Measurements from ENCODE around the gene EDEM1.

EDEM1 gene

DNA sequence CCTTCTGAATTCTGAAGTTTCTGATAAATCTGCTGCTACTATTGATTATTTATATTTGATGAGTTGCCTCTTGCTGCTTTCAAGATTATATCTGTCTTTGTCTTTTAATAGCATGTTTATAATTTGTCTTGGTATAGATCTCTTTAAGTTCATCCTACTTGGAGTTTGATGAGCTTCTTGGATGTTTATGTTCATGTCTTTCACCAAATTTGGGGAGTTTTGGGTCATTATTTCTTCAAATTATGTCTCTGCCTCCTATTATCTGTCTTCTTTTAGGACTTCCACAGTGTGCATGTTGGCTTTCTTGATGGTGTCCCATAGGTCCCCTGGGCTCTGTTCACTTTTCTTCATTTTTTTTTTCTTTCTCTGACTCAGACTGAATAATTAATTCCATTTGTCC lies 32.3 kb upstream of the EDEM1 start:
- no peak overlapping the region for H2BK120ac ChIP-seq (ENCODE audit: insufficient read depth, low read length, poor library complexity)
- H3K23ac ChIP-seq (ENCODE audit: low read length) = no peak overlapping the region
- no peak overlapping the region for H3K14ac ChIP-seq (ENCODE audit: low read length)
- H3K27ac ChIP-seq (ENCODE audit: low read depth, low read length) = no peak overlapping the region
- H2AK5ac ChIP-seq (ENCODE audit: low read length) = no peak overlapping the region
- H3K79me2 ChIP-seq (ENCODE audit: control insufficient read depth, insufficient read depth, low read length, poor library complexity) = peaks cover 9% of the 10 kb centered on the region
- no peak overlapping the region for H2BK5ac ChIP-seq (ENCODE audit: low read depth, low read length, poor library complexity)
- no peak overlapping the region for H2AFZ ChIP-seq (ENCODE audit: insufficient read depth, low read length, poor library complexity)
- H3K4ac ChIP-seq (ENCODE audit: low read depth, low read length) = peak overlapping the region; percentile 46
- no peak overlapping the region for H4K8ac ChIP-seq (ENCODE audit: low read depth, low read length)
- H4K91ac ChIP-seq (ENCODE audit: low read depth, low read length) = no peak overlapping the region
- H3K18ac ChIP-seq (ENCODE audit: low read length) = no peak overlapping the region
- H3K4me2 ChIP-seq (ENCODE audit: low read length) = no peak overlapping the region
- no peaks in the 10 kb centered on the region for H3K79me1 ChIP-seq (ENCODE audit: low read length)
- no peaks in the 10 kb centered on the region for H3K9me3 ChIP-seq (ENCODE audit: insufficient read depth, low read depth, low read length)
- no peak overlapping the region for H3K4me3 ChIP-seq (ENCODE audit: low read depth, low read length)
- DNase-seq = no peak
- no peaks in the 10 kb centered on the region for H3K27me3 ChIP-seq (ENCODE audit: insufficient read depth, low read length)
- no peaks in the 10 kb centered on the region for H3K36me3 ChIP-seq (ENCODE audit: control insufficient read depth in 1 of 2, insufficient read depth in 2 of 2, low read length in 2 of 2)
- no peak overlapping the region for H4K12ac ChIP-seq (ENCODE audit: low read depth, low read length)
- no peaks in the 10 kb centered on the region for H3K4me1 ChIP-seq (ENCODE audit: control insufficient read depth in 1 of 2, insufficient read depth in 2 of 2, low read length in 2 of 2)
- H3K9ac ChIP-seq (ENCODE audit: low read length) = no peak overlapping the region
- no peak overlapping the region for H2BK12ac ChIP-seq (ENCODE audit: low read length)

DNA sequence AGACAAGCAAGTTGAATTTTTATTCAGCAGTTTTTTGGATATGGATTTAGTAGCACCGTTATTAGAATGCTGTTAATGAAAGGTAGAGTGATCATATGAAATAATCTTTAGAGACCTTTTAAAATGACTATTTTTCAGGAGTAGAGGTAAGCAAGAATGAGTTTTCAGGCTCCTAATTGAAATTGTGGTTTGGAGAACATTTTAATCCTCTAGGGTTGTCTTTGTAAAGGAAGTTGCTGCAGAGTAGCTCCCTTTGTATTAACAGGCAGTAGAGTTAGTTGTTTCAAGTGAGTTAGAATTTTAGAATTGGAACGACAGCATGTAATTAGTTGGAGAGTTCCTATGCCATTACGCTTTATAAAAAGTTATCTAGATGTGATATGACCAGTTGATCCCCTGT lies 27.2 kb upstream of the EDEM1 start:
- no peak overlapping the region for H2BK12ac ChIP-seq (ENCODE audit: low read length)
- H2BK120ac ChIP-seq (ENCODE audit: insufficient read depth, low read length, poor library complexity) = no peak overlapping the region
- no CpG with 5 or more reads among the region's 3 CpGs for WGBS (ENCODE audit: extremely low coverage, insufficient coverage, insufficient read length)
- no peaks in the 10 kb centered on the region for H3K36me3 ChIP-seq (ENCODE audit: control insufficient read depth in 1 of 2, insufficient read depth in 2 of 2, low read length in 2 of 2)
- no peak for DNase-seq
- H3K4me2 ChIP-seq (ENCODE audit: low read length) = no peak overlapping the region
- no peak overlapping the region for H3K4ac ChIP-seq (ENCODE audit: low read depth, low read length)
- no peaks in the 10 kb centered on the region for H3K27me3 ChIP-seq (ENCODE audit: insufficient read depth, low read length)
- no peak overlapping the region for H2AK5ac ChIP-seq (ENCODE audit: low read length)
- H3K14ac ChIP-seq (ENCODE audit: low read length) = no peak overlapping the region
- peaks cover 2% of the 10 kb centered on the region for H3K79me1 ChIP-seq (ENCODE audit: low read length)
- H2AFZ ChIP-seq (ENCODE audit: insufficient read depth, low read length, poor library complexity) = no peak overlapping the region
- H3K79me2 ChIP-seq (ENCODE audit: control insufficient read depth, insufficient read depth, low read length, poor library complexity) = peaks cover 8% of the 10 kb centered on the region
- no peak overlapping the region for H2BK5ac ChIP-seq (ENCODE audit: low read depth, low read length, poor library complexity)
- H3K18ac ChIP-seq (ENCODE audit: low read length) = no peak overlapping the region
- no peak overlapping the region for H3K4me3 ChIP-seq (ENCODE audit: low read depth, low read length)
- no peak overlapping the region for H4K91ac ChIP-seq (ENCODE audit: low read depth, low read length)
- no peak overlapping the region for H4K8ac ChIP-seq (ENCODE audit: low read depth, low read length)
- no peak overlapping the region for H3K27ac ChIP-seq (ENCODE audit: low read depth, low read length)
- no peak overlapping the region for H3K9ac ChIP-seq (ENCODE audit: low read length)
- H3K23ac ChIP-seq (ENCODE audit: low read length) = no peak overlapping the region
- H3K9me3 ChIP-seq (ENCODE audit: insufficient read depth, low read depth, low read length) = no peaks in the 10 kb centered on the region
- peaks cover 7 to 9% of the 10 kb centered on the region in 2 experiments for H3K4me1 ChIP-seq (ENCODE audit: control insufficient read depth in 1 of 2, insufficient read depth in 2 of 2, low read length in 2 of 2)
- H4K12ac ChIP-seq (ENCODE audit: low read depth, low read length) = no peak overlapping the region

DNA sequence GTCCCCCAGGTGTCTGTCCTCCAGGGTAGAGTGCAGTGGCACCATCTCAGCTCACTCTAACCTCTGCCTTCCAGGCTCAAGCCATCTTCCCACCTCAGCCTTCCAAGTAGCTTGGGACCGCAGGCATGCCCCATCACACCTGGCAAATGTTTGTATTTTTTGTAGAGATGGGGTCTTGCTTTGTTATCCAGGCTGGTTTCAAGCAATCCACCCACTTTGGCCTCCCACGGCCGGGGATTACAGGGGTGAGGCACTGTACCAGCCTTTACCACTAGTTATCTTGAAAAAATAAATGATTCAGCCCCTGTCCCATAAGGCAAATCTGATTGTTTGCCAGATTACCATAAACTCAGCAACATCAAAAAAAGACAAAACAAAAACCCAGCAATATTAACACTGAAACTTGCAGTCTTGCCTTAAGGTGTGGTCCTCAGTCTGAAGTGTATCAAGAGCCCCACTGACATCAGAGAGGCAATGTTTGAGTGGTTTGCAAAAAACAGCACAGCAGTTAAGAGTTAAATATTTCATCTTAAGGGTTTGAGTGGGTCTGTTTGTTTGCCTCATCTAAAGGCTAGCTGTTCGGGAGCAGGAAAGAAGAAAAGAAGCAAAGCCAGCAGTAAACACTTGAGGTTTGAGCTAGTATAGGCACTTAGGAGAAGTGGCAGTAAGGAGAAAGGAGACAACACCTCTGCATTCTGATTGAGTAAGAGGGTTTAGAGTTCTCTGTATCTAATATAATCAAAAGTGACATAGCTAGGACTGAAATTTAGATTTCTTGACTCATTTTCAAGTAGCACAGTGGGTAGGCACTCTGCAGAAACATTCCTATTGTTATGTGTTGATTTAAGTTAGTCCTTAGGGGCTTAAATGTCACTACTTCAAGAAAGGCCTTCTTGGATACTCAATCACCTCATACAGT lies 26.3 kb upstream of the EDEM1 start:
- Histone ChIP-seq H2BK120ac (ENCODE audit: insufficient read depth, low read length, poor library complexity) (no peak overlapping the region), H3K4me3 (ENCODE audit: low read depth, low read length) (no peak overlapping the region), H3K14ac (ENCODE audit: low read length) (no peak overlapping the region), H3K4ac (ENCODE audit: low read depth, low read length) (peak overlapping the region; percentile 65), H3K36me3 (ENCODE audit: control insufficient read depth in 1 of 2, insufficient read depth in 2 of 2, low read length in 2 of 2) (no peaks in the 10 kb centered on the region), H3K27ac (ENCODE audit: low read depth, low read length) (no peak overlapping the region), H2AK5ac (ENCODE audit: low read length) (no peak overlapping the region), H2BK5ac (ENCODE audit: low read depth, low read length, poor library complexity) (peak overlapping the region; percentile 69), H3K79me1 (ENCODE audit: low read length) (peaks cover 2% of the 10 kb centered on the region), H3K23ac (ENCODE audit: low read length) (no peak overlapping the region), H3K4me1 (ENCODE audit: control insufficient read depth in 1 of 2, insufficient read depth in 2 of 2, low read length in 2 of 2) (peaks cover 7 to 9% of the 10 kb centered on the region in 2 experiments), H3K9ac (ENCODE audit: low read length) (no peak overlapping the region), H3K27me3 (ENCODE audit: insufficient read depth, low read length) (no peaks in the 10 kb centered on the region), H2AFZ (ENCODE audit: insufficient read depth, low read length, poor library complexity) (peak overlapping the region; percentile 52), H3K9me3 (ENCODE audit: insufficient read depth, low read depth, low read length) (no peaks in the 10 kb centered on the region), H3K79me2 (ENCODE audit: control insufficient read depth, insufficient read depth, low read length, poor library complexity) (peaks cover 8% of the 10 kb centered on the region), H4K8ac (ENCODE audit: low read depth, low read length) (peak overlapping the region; percentile 72), H3K4me2 (ENCODE audit: low read length) (no peak overlapping the region), H2BK12ac (ENCODE audit: low read length) (no peak overlapping the region), H4K91ac (ENCODE audit: low read depth, low read length) (no peak overlapping the region), H4K12ac (ENCODE audit: low read depth, low read length) (no peak overlapping the region), H3K18ac (ENCODE audit: low read length) (no peak overlapping the region)
- DNase-seq = peak; percentile 14 to 59
- WGBS (ENCODE audit: extremely low coverage, insufficient coverage, insufficient read length) = no CpG with 5 or more reads among the region's 4 CpGs

DNA sequence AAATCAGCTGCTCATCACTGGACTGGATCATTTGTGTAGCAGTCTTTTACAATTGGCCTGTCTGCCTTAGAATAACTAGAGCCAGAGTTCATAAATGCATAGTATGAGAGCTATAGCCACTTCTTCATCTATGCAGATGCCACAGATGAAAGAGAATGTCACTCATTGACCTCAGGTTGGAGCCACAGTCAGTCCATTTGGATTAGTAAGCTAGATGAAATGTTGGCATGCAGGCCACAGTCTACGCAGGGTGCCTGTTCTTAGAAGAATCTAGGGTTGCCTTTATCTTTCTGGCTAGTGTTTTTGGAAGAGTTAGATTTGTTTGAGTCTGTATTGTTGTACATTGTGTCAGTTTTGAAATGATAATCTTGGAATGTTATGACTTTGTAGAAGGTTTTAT lies 25.4 kb upstream of the EDEM1 start:
- Histone ChIP-seq H3K9me3 (ENCODE audit: insufficient read depth, low read depth, low read length) (no peaks in the 10 kb centered on the region), H3K36me3 (ENCODE audit: control insufficient read depth in 1 of 2, insufficient read depth in 2 of 2, low read length in 2 of 2) (no peaks in the 10 kb centered on the region), H3K23ac (ENCODE audit: low read length) (no peak overlapping the region), H3K79me2 (ENCODE audit: control insufficient read depth, insufficient read depth, low read length, poor library complexity) (peaks cover 8% of the 10 kb centered on the region), H3K27me3 (ENCODE audit: insufficient read depth, low read length) (no peaks in the 10 kb centered on the region), H2BK12ac (ENCODE audit: low read length) (no peak overlapping the region), H2BK5ac (ENCODE audit: low read depth, low read length, poor library complexity) (no peak overlapping the region), H4K8ac (ENCODE audit: low read depth, low read length) (no peak overlapping the region), H3K4me2 (ENCODE audit: low read length) (no peak overlapping the region), H3K4ac (ENCODE audit: low read depth, low read length) (no peak overlapping the region), H3K9ac (ENCODE audit: low read length) (no peak overlapping the region), H3K14ac (ENCODE audit: low read length) (no peak overlapping the region), H3K4me3 (ENCODE audit: low read depth, low read length) (no peak overlapping the region), H3K27ac (ENCODE audit: low read depth, low read length) (no peak overlapping the region), H4K12ac (ENCODE audit: low read depth, low read length) (no peak overlapping the region), H3K79me1 (ENCODE audit: low read length) (peaks cover 2% of the 10 kb centered on the region), H2BK120ac (ENCODE audit: insufficient read depth, low read length, poor library complexity) (no peak overlapping the region), H2AFZ (ENCODE audit: insufficient read depth, low read length, poor library complexity) (no peak overlapping the region), H3K4me1 (ENCODE audit: control insufficient read depth in 1 of 2, insufficient read depth in 2 of 2, low read length in 2 of 2) (peaks cover 7 to 9% of the 10 kb centered on the region in 2 experiments), H3K18ac (ENCODE audit: low read length) (no peak overlapping the region), H4K91ac (ENCODE audit: low read depth, low read length) (no peak overlapping the region), H2AK5ac (ENCODE audit: low read length) (no peak overlapping the region)
- peak; percentile 84 to 92 for DNase-seq
- WGBS (ENCODE audit: extremely low coverage, insufficient coverage, insufficient read length) = no CpG with 5 or more reads among the region's 1 CpG

All from trophoblast cell (in vitro differentiated cells and primary cell).